CD4-positive, alpha-beta T cell treated with Interferon gamma for 1 hour (primary cell): Measurements from ENCODE around the gene RGS14.
A peak's percentile ranks its signal among the peaks of the same experiment; 100 is the strongest.
"Not testable (repeated sequence)": the region's sequence is repeated elsewhere in the genome, so short reads cannot be mapped to it uniquely, and the experiment has no call there.

Experiments
- DNase-seq: peaks from one replicate; pipeline ENCODE4 v3.0.0-alpha.2; 2020

The RGS14 gene

DNA sequence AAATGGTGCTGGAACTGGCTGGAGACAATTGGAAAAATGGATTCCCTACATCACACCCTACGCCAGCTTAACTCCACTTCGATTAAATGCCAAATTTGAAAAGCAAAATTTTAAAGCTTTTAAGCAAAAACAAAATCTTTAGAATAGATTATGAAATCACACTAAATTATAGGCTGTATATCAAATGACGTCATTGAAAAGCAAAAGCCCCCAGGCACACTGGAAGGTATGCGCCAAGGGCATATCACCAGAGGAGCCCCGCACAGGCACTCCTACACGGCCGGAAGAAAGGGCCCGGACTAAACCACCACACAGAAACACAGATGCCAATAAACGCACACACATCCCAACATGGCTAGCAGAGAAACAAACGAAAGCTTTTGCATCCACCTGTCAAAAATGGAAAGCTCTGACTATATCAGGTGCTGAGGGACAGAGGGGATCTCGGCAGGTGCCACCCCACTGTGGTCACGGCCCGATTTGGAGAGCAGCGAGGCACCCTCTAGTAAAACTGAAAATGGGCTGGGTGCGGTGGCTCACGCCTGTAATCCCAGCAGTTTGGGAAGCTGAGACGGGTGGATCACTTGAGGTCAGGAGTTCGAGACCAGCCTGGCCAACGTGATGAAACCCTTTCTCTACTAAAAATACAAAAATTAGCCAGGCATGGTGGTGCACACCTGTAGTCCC is 29.0 kb upstream of the RGS14 start:
- DNase-seq: no peak

DNA sequence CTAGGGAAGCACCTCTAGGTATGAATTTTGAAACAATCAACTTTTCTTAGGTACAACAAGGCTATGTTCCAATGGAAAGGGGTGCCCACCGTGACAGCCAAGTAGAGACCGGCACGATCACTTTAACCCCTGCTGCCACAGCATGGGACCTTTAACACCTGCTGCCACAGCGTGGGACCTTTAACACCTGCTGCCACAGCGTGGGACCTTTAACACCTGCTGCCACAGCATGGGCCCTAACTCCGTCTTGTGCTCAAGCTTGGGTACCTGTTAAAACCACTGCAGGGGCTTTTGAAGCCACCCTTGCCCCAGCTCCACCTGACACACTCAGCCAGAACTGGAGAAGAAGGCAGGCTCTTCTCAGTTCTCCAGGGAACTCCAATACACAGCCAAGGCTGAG is 27.8 kb upstream of the RGS14 start:
- DNase-seq: no peak

DNA sequence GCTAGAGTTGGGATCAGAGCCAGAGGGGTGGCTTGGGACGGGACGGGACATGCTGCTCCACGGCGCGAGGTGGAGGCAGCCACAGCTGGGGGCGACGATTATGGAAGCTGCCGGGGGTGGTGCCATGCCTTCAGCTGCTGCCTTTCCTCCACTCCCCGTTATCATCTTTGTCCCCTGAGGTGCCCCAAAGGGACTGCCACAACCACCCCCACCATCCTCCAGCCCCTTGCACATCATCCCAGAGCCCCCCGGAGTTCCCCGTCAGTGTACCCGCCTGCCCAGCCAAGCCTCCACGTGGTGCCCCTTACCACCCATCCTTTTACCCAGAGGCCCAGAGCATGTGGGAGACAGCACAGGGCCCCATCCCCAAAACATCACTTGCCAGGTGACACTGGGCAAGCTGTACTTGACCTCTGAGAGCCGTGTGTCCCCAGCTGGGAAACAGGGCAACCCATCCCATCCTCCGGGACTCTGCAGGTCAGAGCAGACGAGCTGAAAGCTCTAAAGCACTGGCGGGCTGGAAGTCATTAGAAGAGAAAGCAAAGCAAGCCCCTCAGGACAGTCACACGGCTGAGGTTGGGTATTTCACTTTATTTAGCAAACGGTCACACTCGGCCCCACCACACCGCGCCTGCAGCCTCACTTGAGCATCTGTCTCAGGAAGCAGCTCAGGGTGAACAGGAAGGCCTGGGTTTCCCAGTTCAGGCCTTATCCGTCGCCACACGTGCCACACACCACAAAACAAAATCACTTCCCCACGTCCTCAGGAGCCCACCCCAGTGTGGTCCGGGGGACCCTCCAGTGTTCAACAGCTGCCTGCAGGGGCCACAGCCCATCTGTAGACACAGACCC is 26.5 kb upstream of the RGS14 start:
- DNase-seq: no peak

DNA sequence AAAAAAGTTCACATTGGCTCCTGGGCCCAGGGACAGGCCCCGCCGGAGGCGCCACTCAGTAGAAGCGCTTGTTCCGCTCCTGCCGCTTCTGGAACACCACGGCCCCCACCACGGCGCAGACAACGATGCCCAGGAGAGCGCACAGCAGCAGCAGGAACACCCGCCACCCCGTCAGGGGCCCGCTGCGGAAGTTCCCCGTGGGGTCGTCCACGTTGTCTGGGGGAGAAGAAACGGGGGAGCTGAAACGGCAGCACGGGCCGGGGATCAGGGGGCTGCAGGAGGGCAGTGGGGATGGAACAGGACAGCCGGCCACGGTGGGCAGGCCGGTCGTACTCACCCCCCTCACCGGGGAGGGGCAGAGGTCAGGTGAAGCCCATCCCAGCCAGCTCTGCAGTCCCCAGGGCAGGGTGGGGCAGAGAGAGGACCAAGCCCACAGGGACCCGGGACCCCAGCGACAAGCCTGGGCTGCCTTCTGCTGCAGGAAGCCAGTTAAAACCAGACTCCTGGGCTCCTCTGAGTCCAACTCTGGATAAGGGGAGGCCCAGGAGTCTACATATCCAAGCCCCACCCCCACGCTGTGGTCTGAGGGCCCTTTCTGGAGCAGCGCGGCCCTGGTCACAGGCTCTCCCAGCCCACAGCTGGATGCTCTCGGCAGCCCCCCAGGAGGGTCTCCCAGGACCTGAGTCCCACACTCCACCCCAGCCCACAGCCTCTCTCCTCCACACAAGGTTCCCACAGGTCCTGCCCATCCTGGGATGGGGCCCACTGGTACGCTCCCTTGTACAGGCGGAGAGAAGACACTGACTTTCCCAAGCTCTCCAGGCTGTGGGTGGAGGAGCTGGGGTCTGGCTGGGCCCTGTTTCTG is 25.5 kb upstream of the RGS14 start:
- no peak for DNase-seq

DNA sequence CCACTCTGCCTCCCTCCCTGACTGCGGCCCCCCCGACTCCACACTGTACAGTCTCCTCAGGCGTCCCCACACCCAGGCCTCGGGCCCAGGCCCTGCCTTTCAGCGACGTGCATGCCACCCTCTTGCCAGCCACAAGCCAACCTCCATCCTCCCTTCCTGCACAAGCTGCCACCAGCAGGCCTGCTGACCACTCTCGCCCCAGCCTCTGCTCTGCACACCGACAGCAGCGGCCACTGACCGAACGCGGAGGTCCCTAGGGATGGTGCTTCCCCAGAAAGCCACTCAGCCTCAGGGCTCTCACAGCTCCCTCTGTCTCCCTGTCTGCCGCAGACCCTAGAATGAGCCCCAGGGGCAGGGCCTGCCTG is 24.8 kb upstream of the RGS14 start:
- DNase-seq: no peak

DNA sequence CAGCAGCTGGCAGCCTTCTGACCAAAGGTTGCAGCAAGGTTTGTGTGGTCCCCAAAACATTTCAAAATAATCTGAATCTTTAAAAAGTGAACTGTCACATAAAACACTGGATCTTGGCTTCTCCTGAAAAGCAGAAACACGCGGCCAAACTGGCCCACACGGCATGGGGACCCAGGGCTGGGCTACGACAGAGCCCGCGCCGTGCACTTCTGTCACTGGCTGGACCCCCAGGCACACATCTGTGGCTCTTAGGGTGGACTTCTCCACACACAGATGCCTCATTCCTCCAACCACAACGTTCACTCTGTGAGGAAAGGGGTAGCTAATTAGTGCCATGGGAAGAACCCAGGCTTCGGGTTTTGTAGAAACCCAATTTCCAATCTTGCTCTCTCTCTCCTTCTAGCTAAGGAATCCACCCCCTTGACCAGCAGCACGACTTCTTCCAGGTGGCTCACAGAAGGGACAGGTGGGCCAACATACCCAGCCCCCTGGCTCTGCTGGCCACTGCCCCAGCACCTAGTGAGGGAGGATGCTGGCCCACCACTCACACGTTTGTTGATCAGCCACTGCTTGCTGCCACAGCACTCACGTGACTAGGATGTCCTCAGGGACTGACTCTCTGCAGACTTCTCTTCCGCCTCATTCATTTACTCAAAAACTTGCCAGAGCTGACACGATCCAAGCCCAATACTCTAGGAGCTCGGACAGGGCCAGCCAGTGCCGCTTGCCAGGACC is 24.1 kb upstream of the RGS14 start:
- DNase-seq: no peak

DNA sequence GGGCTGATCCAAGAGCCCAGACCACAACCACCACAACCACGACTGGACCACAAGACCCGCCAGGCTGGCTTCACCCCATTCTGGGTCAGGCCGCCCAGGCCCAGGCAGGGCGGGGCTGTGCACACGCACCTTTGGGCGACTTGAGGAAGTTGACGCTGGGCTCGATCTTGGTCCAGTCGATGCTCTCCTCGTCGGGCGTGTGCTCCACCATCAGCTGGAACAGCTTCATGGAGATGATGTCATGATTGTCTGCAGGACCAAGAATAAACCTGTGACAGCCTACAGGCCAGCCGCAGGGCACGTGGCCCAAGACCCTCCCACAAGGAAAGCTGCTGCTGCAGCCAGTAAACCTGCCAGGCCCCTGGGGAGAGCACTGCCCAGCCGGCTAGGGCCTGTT is 23.6 kb upstream of the RGS14 start:
- DNase-seq: no peak

DNA sequence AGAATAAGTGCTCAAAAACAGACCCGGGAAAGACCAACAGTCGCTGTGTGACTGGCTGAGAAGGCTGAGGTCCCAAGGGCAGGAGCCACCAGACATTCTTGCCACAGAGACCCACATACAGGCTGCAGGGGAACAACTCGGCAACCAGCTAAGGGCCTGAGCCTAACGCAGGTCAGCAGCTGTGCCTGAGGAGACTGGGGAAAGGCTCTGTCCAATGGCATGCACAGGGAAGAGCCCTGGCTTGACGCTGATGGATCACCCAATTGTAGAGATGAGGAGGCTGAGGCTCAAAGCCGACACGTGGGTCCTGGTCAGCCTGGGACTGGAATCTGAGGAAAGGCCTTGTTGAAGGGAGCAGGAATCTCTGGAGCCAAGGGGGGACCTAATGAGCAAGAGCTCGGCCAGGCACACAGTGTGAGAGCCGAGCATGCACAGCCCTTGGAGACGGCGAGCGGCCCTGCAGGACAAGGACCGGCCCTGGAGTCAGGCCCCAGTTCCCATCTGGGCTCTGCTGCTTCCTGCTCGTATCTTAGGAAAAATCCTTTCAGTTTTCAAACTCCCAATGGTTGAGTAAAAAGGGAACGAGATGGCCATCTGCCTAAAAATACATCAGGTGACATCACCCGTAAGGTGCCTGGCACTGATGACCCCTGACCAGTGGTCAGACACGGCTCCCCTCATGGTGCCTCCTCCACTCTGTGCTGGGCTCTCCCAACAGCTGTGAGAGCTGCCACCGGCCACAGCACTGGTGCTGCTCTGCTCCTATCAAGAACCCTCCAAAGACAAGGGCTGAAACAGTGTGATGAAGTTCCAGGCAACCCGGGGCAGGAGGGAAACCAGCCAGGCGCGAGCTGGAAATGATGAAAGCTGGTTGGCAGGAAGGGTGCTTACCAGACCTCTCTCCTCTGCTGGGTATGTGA is 22.7 kb upstream of the RGS14 start:
- no peak for DNase-seq

DNA sequence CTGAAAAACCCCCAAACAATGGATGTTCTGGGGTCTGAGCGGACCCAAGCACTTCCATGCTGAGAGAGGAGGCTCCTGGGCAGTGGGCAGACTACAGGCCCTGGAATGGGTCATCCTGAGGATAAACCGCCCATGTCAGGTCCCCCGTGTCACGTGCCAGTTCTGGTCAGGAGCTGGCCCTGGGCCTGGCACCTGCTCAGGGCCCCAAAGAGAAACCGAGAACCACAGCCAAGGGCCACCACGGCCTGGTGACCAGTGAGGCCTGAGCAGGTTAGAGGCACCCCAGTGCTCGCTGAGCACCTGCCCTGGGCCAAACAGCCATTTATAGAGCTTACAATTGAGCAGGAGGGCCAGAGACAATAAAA is 22.0 kb upstream of the RGS14 start:
- no peak for DNase-seq

DNA sequence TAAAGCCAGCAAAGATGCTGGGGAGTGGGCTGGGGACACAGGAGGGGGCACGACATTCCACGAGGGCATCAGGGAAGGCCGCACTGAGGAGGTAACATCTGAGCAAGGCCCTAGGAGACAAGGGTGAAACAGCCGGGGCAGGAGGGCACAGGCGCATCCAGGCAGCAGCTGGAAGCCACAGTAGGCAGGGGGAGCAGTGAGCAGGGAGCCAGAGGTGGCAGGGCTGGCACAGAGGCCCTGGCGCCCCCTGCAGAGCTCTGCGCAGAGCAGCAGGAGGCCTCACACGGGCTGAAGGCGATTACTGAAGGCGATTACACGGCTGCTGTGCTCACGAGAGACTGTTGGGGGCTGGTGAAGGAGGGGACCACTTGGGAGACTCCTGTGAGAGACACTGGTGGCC is 21.6 kb upstream of the RGS14 start:
- DNase-seq: peak; percentile 33

DNA sequence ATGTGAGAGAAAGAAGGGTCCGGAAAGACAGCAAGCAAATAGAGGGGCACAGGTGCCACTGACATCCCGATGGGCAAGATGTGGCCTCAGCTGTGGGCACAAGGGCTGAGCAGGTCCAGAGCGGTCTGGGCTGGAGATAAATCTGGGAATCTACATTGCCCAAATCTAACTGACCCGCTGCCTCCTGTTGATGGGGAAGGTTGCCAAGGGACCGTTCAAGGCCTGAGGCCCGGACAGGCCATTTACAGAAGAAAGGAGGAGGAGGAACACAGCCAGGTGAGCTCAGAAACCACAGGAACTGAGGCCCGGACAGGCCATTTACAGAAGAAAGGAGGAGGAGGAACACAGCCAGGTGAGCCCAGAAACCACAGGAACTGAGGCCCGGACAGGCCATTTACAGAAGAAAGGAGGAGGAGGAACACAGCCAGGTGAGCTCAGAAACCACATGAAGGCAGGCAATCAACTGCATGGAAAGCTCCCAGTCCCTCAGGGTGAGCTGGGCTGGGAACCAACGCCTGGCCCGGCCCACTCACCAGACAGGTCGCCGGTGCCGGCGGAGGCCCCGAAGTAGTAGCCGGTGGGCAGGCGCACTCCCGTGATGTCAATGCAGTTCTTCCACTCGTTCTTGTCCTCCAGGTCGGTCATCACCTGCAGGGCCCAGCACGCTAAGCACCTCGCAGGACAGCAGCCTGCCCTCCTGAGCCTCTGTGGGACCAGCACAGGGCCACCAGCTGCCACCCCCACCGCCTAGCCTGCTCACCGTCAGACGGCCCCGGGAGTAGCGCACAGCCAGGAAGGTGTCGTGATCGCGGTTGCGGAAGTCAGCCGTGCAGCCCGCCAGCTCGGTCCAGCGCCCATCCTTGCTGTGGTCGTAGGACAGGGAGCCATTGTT is 20.9 kb upstream of the RGS14 start:
- DNase-seq: no peak

DNA sequence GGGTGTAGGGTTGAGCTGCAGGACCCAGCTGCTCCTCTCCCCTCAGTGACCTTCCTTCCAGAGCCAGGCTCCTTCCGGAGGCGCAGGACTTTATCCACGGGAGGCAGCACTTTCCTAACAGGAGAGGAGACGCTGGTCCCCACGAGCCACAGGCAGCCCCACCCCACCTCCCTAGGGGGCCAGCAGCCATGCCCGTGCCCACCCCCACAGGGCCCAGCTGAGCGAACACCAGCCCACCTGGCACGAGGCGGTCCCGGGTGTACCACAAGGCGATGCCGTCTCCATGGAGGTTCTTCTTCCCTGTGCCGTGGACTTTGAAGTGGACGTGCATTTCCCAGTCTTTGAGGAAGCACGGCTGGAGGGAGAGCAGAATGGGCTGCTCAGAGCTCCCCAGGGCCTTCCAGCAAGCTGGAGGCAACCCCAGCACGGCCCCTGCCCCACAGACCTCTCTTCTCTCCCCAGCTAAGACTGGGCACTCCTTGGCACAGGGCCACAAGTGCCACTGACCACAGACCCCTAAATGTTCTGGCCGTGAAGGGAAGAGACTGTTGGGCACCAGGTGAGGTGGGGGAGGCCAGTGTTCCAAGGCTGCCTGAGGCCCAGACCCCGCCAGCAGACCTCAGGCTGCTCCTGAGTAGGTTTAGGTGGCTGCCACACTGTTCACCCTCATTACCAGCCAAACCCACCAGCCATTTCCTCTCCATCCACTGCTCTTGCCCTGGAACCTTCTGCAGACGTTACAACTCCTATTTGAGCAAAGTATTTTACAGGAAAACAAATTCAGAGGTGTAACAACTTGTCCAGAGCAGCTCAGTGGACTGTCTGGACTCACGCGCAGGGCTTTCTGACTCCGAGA is 19.2 kb upstream of the RGS14 start:
- DNase-seq: no peak

DNA sequence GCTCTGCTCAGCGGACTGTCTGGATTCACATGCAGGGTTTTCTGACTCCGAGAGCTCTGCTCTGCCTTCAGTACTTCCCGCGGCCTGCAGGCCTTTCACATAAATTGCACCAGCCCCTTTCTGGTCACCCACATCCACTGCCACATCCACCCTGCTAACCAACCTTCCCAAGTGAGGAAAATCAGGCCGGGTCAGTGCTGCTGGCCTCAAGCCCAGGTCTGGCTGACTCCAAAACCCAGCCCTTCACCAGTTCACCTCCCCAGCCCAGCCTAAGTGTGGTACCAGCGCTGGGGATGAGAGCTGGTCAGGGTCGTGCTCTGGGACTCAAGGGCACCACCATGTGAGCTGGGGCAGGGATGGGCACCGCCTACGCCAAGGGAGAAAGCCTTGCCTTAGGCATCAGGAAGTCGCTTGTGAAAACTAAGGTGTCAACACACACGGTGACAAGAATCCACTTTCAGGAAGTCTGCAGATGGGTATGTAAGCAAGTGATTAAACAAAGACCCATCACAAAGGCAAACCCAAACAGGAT is 18.6 kb upstream of the RGS14 start:
- no peak for DNase-seq

DNA sequence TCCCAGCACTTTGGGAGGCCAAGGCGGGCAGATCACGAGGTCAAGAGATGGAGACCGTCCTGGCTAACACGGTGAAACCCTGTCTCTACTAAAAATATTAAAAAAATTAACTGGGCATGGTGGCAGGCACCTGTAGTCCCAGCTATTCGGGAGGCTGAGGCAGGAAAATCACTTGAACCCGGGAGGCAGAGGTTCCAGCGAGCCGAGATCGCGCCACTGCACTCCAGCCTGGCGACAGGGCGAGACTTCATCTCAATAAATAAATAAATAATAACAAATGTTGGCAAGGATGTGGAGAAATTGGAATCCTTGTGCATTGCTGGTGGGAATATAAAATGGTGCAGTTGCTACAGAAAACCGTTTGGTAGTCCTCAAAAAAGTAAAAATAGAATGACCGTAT is 14.7 kb upstream of the RGS14 start:
- not testable (repeated sequence) for DNase-seq

DNA sequence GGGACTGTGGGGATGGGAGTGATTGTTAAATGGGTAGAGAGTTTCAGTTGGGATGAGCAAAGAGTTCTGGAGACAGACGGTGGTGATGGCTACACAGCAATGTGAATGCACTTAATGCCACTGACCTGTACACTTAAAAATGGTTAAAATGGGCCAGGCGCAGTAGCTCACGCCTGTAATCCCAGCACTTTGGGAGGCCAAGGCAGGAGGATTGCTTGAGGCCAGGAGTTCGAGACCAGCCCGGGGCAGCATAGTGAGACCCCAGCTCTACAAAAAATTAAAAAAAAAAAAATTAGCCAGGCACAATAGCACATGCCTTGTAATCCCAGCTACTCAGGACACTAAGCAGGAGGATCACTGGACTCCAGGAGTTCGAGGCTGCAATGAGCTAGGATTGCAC is 13.9 kb upstream of the RGS14 start:
- no peak for DNase-seq

DNA sequence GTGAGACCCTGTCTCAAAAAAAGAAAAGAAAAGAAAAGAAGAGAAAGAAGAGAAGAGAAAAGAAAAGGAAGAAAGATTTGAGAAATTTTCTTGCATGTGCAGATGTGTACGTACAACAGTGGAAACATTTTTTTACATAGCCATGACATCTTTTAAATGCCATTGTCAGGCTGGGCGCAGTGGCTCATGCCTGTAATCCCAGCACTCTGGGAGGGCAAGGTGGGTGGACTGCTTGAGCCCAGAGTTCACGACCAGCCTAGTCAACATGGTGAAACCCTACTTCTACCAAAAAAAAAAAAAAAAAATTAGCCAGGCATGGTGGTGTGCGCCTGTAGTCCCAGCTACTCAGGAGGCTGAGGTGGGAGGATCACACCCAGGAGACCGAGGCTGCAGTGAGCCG is 12.8 kb upstream of the RGS14 start:
- no peak for DNase-seq

DNA sequence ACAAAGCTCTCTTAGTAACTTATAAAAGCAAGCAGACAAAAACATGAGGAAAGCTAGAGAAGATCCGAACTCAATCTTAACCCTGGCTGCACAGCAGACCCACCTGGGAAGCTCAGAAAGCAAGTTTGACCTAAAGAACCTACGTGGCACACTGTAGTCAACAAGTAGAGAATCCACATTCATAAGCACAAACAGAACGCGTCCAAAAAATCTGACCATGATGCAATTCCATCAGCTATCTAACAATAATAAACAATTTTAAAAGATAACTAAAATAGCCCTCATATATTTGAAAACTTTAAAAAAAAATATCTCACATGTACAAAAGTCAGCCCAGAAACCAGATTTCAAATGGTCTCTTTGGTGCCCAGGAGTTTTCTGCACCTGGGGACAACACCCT is 10.9 kb upstream of the RGS14 start:
- no peak for DNase-seq

DNA sequence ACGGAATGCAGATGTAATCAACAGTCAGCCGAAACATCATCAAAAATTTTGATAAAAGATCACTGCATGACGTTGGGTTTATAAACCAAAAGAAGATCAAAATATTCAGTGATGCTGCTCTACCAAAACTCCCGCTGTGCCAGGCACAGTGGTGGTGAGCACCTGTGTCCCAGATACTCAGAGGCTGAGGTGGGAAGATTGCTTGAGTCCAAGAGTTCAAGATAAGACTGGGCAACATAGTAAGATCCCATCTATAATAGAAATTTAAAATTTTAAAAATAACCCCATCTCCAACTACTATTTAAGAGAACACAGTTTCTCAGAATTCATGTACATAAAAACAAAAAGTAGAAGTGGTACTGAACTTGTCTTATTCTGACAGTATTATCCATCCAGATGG is 10.0 kb upstream of the RGS14 start:
- DNase-seq: no peak

DNA sequence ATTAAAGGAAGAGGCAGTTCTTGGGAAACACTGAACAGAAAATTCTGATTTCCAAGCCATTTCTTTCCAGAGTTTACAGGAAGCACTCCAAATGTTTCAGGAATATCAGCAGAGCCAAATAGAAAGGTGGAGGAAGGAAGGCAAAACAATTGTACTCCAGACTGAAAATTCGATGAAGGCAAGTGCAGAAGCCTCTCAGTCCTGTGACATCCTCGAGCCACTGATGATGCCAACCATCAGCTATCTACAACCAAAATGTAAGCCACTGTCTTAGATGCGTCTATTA is 8.4 kb upstream of the RGS14 start:
- no peak for DNase-seq

DNA sequence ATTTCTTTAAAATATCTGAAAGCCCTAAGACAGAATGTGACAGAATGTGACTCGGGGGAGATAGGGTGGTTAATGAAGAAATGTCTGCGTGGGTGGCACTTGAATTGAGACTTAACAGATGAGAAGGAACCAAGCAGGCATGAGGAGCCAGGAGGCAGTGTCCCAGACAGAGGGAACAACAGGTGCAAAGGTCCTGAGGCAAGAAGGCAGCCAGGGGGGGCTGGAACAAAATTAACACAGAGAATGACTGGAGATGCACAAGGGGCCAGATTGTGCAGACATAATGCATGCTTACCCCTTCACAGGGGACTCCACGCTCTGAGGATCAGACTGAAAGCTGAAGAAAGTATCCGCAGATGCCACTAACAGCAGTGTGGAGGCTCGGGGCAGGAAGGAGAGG is 8.0 kb upstream of the RGS14 start:
- no peak for DNase-seq
